IMR-90 (cell line): ENCODE results near the gene ETNK1.

Experiments used
- BHLHE40 ChIP-seq: fragments of 150-350 bp; IDR thresholded peaks from 2 replicates; pipeline ENCODE4 v1.6.1; 2016; ENCODE audit warnings: mild to moderate bottlenecking, low read depth, low read length
- CTCF ChIP-seq: conservative IDR thresholded peaks from 2 replicates; pipeline ENCODE4 v1.5.1; 2012; ENCODE audit warnings: mild to moderate bottlenecking, low read depth, low read length, improper control_type of control experiment
- FOS ChIP-seq: fragments of 150-350 bp; IDR thresholded peaks from 2 replicates; pipeline ENCODE4 v1.6.1; 2016; ENCODE audit warnings: low read depth, low read length
- MXI1 ChIP-seq: IDR thresholded peaks from 2 replicates; pipeline ENCODE4 v1.6.1; 2012; ENCODE audit warnings: low read depth, mild to moderate bottlenecking, low read length, moderate library complexity, borderline replicate concordance
- RAD21 ChIP-seq: IDR thresholded peaks from 2 replicates; pipeline ENCODE4 v1.6.1; 2012; ENCODE audit warnings: low read length, improper control_type of control experiment
- SMC3 ChIP-seq: fragments of 150-350 bp; IDR thresholded peaks from 2 replicates; pipeline ENCODE4 v1.6.1; 2016; ENCODE audit warnings: low read depth, mild to moderate bottlenecking, antibody characterized with exemption, low read length, moderate library complexity
- USF2 ChIP-seq: fragments of 150-350 bp; IDR thresholded peaks from 2 replicates; pipeline ENCODE4 v1.6.1; 2017; ENCODE audit warnings: mild to moderate bottlenecking, antibody characterized with exemption, low read length, low read depth

- no peak for TF ChIP-seq FOS
- no peak for TF ChIP-seq CTCF
- no peak for TF ChIP-seq RAD21
- TF ChIP-seq MXI1: no peak
- TF ChIP-seq SMC3: no peak
- no peak for TF ChIP-seq USF2
- no peak for TF ChIP-seq BHLHE40
These were observed 57.7 kb downstream of the ETNK1 start for GRCh38 chr12:22682663-22683062.
